ENCODE measurements around the gene SLF1.

DNA sequence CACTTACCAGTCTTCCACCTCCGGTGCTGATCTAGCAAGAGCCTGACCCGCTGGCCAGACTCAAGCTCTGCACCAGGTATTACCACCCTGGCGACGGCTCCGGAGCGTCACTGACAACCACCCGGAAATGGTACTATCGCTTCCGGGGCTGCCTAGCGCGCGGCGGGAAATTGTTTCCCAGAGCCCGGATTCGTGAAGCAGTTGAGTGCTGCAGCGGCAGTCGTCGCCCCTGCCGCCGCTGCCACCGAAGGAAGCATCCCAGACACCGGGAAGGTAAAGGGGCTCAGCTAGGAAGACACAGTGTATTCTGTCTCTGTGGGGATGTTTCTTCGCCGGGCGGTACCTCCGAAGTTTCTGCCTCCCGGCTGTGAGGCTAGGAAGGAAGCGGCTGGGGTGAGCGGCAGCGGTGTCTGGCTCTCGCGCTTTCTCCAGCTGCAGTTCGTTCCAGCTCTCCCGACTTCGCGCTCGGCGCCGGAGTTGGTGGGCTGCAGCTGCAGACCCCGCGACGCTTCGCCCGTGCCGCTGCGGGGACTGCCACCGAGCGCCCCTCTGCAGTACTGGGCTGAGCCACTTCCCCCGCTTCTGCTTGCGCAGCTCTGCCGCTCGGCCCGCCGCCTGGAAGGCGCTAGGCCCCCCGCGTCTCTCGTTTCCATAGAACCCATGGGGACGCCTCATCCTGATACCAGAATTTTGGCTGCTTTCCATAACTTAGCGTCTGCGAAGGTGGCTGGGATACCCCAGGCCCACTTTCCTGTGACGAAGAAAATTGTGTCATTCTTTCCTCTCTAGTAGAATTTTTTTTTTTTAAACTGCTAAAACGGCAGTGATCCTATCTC is at the start of gene SLF1, which contains the start of gene KIAA0825:
- no peak for TF ChIP-seq EZH2 (IDR thresholded peaks at IDR 0.05; ENCODE audit: borderline replicate concordance, insufficient read depth, low read depth, low read length, poor library complexity, severe bottlenecking)
- TF ChIP-seq CTCF (IDR thresholded peaks at IDR 0.05), result no peak

All from B cell (primary cell).